ENCODE results near the gene SEMA5B.

- TF ChIP-seq TAF1 (IDR thresholded peaks at IDR 0.05; ENCODE audit: low read depth, low read length) (no peak), POLR2A (IDR thresholded peaks at IDR 0.05; ENCODE audit: low read depth, low read length) (no peak), POLR2AphosphoS5 (IDR thresholded peaks at IDR 0.05; ENCODE audit: low read depth, low read length) (no peak), PAX5 (IDR thresholded peaks at IDR 0.05; ENCODE audit: insufficient read depth, low read length, severe bottlenecking) (no peak), POU2F2 (IDR thresholded peaks at IDR 0.05; ENCODE audit: low read depth, low read length) (no peak), SPI1 (IDR thresholded peaks at IDR 0.05; ENCODE audit: low read depth, low read length) (no peak)
Measured at GRCh38 chr3:123076112-123076495, 48.5 kb upstream of the SEMA5B start.
